Amygdala (tissue), 56 donors: ENCODE data around the gene AGBL1.

Source experiments
- DNase-seq, 56 donors: peaks; one replicate each; lab custom pipeline; 2025; lab: John Stamatoyannopoulos, UW

AGBL1 gene

GRCh38 chr15:86663979-86664378, 584.3 kb downstream of the AGBL1 start:
- DNase-seq: no peak

- no peak for DNase-seq
Observed at GRCh38 chr15:86664581-86664980, 584.9 kb downstream of the AGBL1 start.

- no peak for DNase-seq
Observed at GRCh38 chr15:86676002-86676401, 596.3 kb downstream of the AGBL1 start.

- DNase-seq: no peak
Observed at GRCh38 chr15:86677278-86677677, 597.6 kb downstream of the AGBL1 start.

- DNase-seq: no peak
Observed at GRCh38 chr15:86685263-86685662, 605.6 kb downstream of the AGBL1 start.

- DNase-seq: no peak
Observed at GRCh38 chr15:86689006-86689405, 609.3 kb downstream of the AGBL1 start.

- DNase-seq: no peak
Observed at GRCh38 chr15:86690566-86690965, 610.9 kb downstream of the AGBL1 start.

- peak in 2 of 56 donors; percentile 1 to 2 for DNase-seq
Observed at GRCh38 chr15:86691091-86691663, 611.5 kb downstream of the AGBL1 start.

- no peak for DNase-seq
Observed at GRCh38 chr15:86700864-86701610, 621.4 kb downstream of the AGBL1 start.

GRCh38 chr15:86701611-86701963, 621.9 kb downstream of the AGBL1 start:
- DNase-seq: no peak

- DNase-seq: no peak
Observed at GRCh38 chr15:86706813-86707212, 627.1 kb downstream of the AGBL1 start.

GRCh38 chr15:86711476-86711875, 631.8 kb downstream of the AGBL1 start:
- no peak for DNase-seq

GRCh38 chr15:86714241-86714640, 634.6 kb downstream of the AGBL1 start:
- DNase-seq: no peak

- no peak for DNase-seq
Observed at GRCh38 chr15:86725628-86726027, 646.0 kb downstream of the AGBL1 start.

- no peak for DNase-seq
Observed at GRCh38 chr15:86735247-86736040, 655.8 kb downstream of the AGBL1 start.

GRCh38 chr15:86741917-86742316, 662.2 kb downstream of the AGBL1 start:
- DNase-seq: no peak

- no peak for DNase-seq
Observed at GRCh38 chr15:86743283-86743903, 663.7 kb downstream of the AGBL1 start.

- DNase-seq: no peak
Observed at GRCh38 chr15:86744198-86744780, 664.6 kb downstream of the AGBL1 start.

- DNase-seq: no peak
Observed at GRCh38 chr15:86751116-86751515, 671.4 kb downstream of the AGBL1 start.

- DNase-seq: no peak
Observed at GRCh38 chr15:86754846-86755245, 675.2 kb downstream of the AGBL1 start.

GRCh38 chr15:86756688-86757087, 677.0 kb downstream of the AGBL1 start:
- DNase-seq: no peak
